Measurements from ENCODE around the gene LRRC39.

- no peak for TF ChIP-seq JUND (IDR thresholded peaks at IDR 0.05)
- TF ChIP-seq CTCF (IDR thresholded peaks at IDR 0.05; ENCODE audit: low read depth, low read length, missing input control), result no peak
- no peak for TF ChIP-seq MAX (IDR thresholded peaks at IDR 0.05)
- no peak for TF ChIP-seq SP1 (IDR thresholded peaks at IDR 0.05)
- no peak for TF ChIP-seq ATF3 (IDR thresholded peaks at IDR 0.05)
- TF ChIP-seq FOXA2 (IDR thresholded peaks at IDR 0.05), result no peak
These were observed 30.2 kb downstream of the LRRC39 start for GRCh38 chr1:100147875-100148274.
